Duodenal mucosa (tissue), 2 donors: ENCODE results near the gene SNX25.
"Not testable (repeated sequence)": the region's sequence is repeated elsewhere in the genome, so short reads cannot be mapped to it uniquely, and the experiment has no call there.

Source experiments
- H3K27ac ChIP-seq: one replicate; pipeline ENCODE4 v1.7.0; 2013; ENCODE audit warnings: low read depth, low read length
- H3K27me3 ChIP-seq, 2 donors: one replicate each; pipeline ENCODE4 v1.7.0; 2013; ENCODE audit warnings: low read length in 2 of 2, control low read depth in 1 of 2; ENCODE audit not compliant: insufficient read depth in 2 of 2, control insufficient read depth in 1 of 2
- H3K36me3 ChIP-seq, 2 donors: one replicate each; pipeline ENCODE4 v1.7.0; 2013; ENCODE audit warnings: low read length in 2 of 2, control low read depth in 1 of 2; ENCODE audit not compliant: insufficient read depth in 2 of 2, control insufficient read depth in 1 of 2
- H3K4me1 ChIP-seq, 2 donors: one replicate each; pipeline ENCODE4 v1.7.0; 2013; ENCODE audit warnings: low read length in 2 of 2, control low read depth in 1 of 2; ENCODE audit not compliant: insufficient read depth in 2 of 2, control insufficient read depth in 1 of 2
- H3K4me3 ChIP-seq, 2 donors: one replicate each; pipeline ENCODE4 v1.7.0; 2013; ENCODE audit warnings: low read length in 2 of 2, low read depth in 1 of 2
- H3K9ac ChIP-seq, 2 donors: one replicate each; pipeline ENCODE4 v1.7.0; 2013; ENCODE audit warnings: low read length in 2 of 2, low read depth in 1 of 2
- H3K9me3 ChIP-seq, 2 donors: one replicate each; pipeline ENCODE4 v1.7.0; 2013; ENCODE audit warnings: low read length in 2 of 2, control low read depth in 1 of 2; ENCODE audit not compliant: control insufficient read depth in 1 of 2

SNX25 gene

DNA sequence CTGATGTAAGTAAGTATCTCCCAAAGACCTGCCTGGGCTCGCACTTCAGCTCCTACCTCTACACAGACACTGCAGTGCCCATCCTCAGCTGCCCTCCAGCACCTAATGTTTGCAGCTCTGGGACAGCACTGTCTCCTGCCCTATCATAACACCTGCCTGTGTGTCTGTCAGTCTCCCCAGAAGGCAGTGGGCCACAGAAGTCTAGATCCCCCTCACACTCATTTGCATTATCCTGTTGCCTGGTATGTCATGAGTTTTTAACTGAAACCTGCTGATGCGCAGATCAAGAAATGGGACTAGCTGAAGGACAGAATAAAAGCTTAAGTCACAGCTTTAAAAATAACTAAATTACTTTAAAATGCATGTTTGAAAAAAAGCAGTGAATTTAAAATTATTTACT is 143.3 kb downstream of the SNX25 start:
- Histone ChIP-seq H3K27ac (no peak overlapping the region), H3K36me3 (peaks cover 6 to 9% of the 10 kb centered on the region in 2 donors)

GRCh38 chr4:185357211-185357610 is 147.8 kb downstream of the SNX25 start:
- Histone ChIP-seq H3K9ac (no peak overlapping the region), H3K4me1 (no peaks in the 10 kb centered on the region), H3K4me3 (no peak overlapping the region), H3K27me3 (no peaks in the 10 kb centered on the region), H3K36me3 (peaks cover 0 to 6% of the 10 kb centered on the region in 2 donors), H3K27ac (no peak overlapping the region), H3K9me3 (no peaks in the 10 kb centered on the region)

More for the DNA sequence above, 143.3 kb downstream of the SNX25 start:
- Histone ChIP-seq H3K9me3 (no peaks in the 10 kb centered on the region), H3K4me1 (no peaks in the 10 kb centered on the region), H3K9ac (no peak overlapping the region), H3K27me3 (no peaks in the 10 kb centered on the region), H3K4me3 (no peak overlapping the region)

- Histone ChIP-seq H3K4me3 (no peak overlapping the region), H3K4me1 (no peaks in the 10 kb centered on the region), H3K27ac (no peak overlapping the region), H3K9me3 (no peaks in the 10 kb centered on the region), H3K9ac (no peak overlapping the region), H3K36me3 (peaks cover 0 to 6% of the 10 kb centered on the region in 2 donors), H3K27me3 (no peaks in the 10 kb centered on the region)
These were observed 148.5 kb downstream of the SNX25 start for GRCh38 chr4:185357733-185358440.

DNA sequence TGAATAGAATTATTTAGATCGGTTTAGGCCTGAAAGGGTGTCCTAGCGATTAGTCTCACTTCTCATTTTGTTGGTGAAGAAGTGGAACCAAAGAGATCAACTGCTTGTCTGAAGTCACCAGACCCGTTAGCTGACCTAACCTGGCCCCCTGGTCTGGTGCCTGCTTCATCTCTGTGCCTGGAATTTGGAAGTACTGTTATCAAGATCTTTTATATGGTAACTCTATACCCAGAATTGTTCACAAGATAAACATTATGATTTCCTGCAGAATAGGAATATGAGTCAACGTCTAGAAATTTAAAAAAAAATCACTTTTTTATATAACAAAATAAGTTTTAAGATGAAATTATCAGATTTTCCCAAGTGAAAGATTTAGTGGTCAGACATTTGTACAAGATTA is 149.1 kb downstream of the SNX25 start:
- Histone ChIP-seq H3K27me3 (no peaks in the 10 kb centered on the region), H3K9ac (no peak overlapping the region), H3K9me3 (no peaks in the 10 kb centered on the region), H3K27ac (no peak overlapping the region), H3K4me3 (no peak overlapping the region), H3K4me1 (no peaks in the 10 kb centered on the region), H3K36me3 (peaks cover 0 to 6% of the 10 kb centered on the region in 2 donors)

- H3K27ac ChIP-seq, result no peak overlapping the region
- H3K36me3 ChIP-seq, result peaks cover 0 to 6% of the 10 kb centered on the region in 2 donors
- no peak overlapping the region for H3K4me3 ChIP-seq
- no peak overlapping the region for H3K9ac ChIP-seq
- H3K4me1 ChIP-seq, result no peaks in the 10 kb centered on the region
- no peaks in the 10 kb centered on the region for H3K27me3 ChIP-seq
- no peaks in the 10 kb centered on the region for H3K9me3 ChIP-seq
These were observed 149.6 kb downstream of the SNX25 start for GRCh38 chr4:185358959-185359358.

- Histone ChIP-seq H3K4me1 (no peaks in the 10 kb centered on the region), H3K27me3 (no peaks in the 10 kb centered on the region), H3K27ac (no peak overlapping the region), H3K9me3 (no peaks in the 10 kb centered on the region), H3K4me3 (no peak overlapping the region), H3K9ac (no peak overlapping the region), H3K36me3 (no peaks in the 10 kb centered on the region)
These were observed 150.5 kb downstream of the SNX25 start for GRCh38 chr4:185359767-185360446.

GRCh38 chr4:185361872-185362271 is 152.5 kb downstream of the SNX25 start:
- Histone ChIP-seq H3K36me3 (no peaks in the 10 kb centered on the region), H3K4me1 (no peaks in the 10 kb centered on the region)

GRCh38 chr4:185362570-185362969 is 153.2 kb downstream of the SNX25 start:
- not testable (repeated sequence) for H3K27ac ChIP-seq, H3K4me3 ChIP-seq, H3K27me3 ChIP-seq, H3K9ac ChIP-seq, H3K4me1 ChIP-seq, H3K9me3 ChIP-seq, H3K36me3 ChIP-seq

More at GRCh38 chr4:185361872-185362271, 152.5 kb downstream of the SNX25 start:
- H3K9ac ChIP-seq, result no peak overlapping the region
- H3K9me3 ChIP-seq, result no peaks in the 10 kb centered on the region
- H3K27me3 ChIP-seq, result no peaks in the 10 kb centered on the region
- H3K4me3 ChIP-seq, result no peak overlapping the region
- H3K27ac ChIP-seq, result no peak overlapping the region

- Histone ChIP-seq H3K9me3 (no peaks in the 10 kb centered on the region), H3K36me3 (no peaks in the 10 kb centered on the region), H3K9ac (no peak overlapping the region), H3K27me3 (no peaks in the 10 kb centered on the region), H3K4me1 (no peaks in the 10 kb centered on the region), H3K27ac (no peak overlapping the region), H3K4me3 (no peak overlapping the region)
These were observed 153.9 kb downstream of the SNX25 start for GRCh38 chr4:185363251-185363650.

DNA sequence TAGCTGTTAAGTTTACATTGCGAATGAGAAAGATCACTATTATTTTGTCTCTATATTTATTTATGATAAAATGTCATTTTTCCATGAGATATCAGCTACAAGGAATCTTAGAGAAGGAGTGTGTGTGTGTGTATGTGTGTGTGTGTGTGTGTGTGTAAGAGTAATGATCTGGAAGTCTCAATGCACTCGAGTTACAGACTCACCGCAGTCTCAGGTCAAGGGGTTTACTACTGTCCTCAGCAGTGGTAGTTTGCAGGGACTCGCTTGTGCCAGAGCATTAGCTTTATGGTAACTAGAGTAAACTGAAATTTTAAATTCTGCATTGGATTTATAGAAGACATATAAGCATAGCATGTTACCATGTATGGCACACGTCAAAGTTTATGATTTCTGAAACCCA is 155.5 kb downstream of the SNX25 start:
- Histone ChIP-seq H3K4me1 (no peaks in the 10 kb centered on the region), H3K27ac (no peak overlapping the region), H3K9ac (no peak overlapping the region), H3K9me3 (no peaks in the 10 kb centered on the region), H3K27me3 (no peaks in the 10 kb centered on the region), H3K36me3 (no peaks in the 10 kb centered on the region), H3K4me3 (no peak overlapping the region)
